DND-41 (cell line): ENCODE data around the gene FOXL1.

Source experiments
- ATAC-seq: fragments of 200-7000 bp; cut with Tn5 transposase; 3 replicates; pipeline ENCODE4 v1.9.1; 2021; ENCODE audit warnings: low read depth; ENCODE audit not compliant: insufficient read depth
- DNase-seq: peaks from one replicate; pipeline ENCODE4 v3.0.0-alpha.2; 2020
- H2AFZ ChIP-seq: 2 replicates; pipeline ENCODE4 v1.6.0; 2012; ENCODE audit warnings: low read depth, low read length
- H3K27ac ChIP-seq: 2 replicates; pipeline ENCODE4 v1.5.1; 2012; ENCODE audit warnings: low read length, inconsistent platforms
- H3K27me3 ChIP-seq: fragments of 200-600 bp; sonication (generic); 2 replicates; pipeline ENCODE4 v1.6.0; 2012; ENCODE audit warnings: low read length, mild to moderate bottlenecking, inconsistent platforms; ENCODE audit not compliant: insufficient read depth, poor library complexity
- H3K36me3 ChIP-seq: 2 replicates; pipeline ENCODE4 v1.5.1; 2012; ENCODE audit warnings: low read length, inconsistent platforms; ENCODE audit not compliant: insufficient read depth
- H3K4me1 ChIP-seq: 2 replicates; pipeline ENCODE4 v1.5.1; 2012; ENCODE audit warnings: mild to moderate bottlenecking, low read length; ENCODE audit not compliant: insufficient read depth
- H3K4me2 ChIP-seq: 2 replicates; pipeline ENCODE4 v1.6.0; 2012; ENCODE audit warnings: mild to moderate bottlenecking, moderate library complexity, low read length, inconsistent platforms; ENCODE audit not compliant: insufficient read depth
- H3K4me3 ChIP-seq, 2 experiments: fragments of 200-600 bp in 1 of 2; shearing (Covaris generic) in 1 of 2; 2 replicates each; pipeline ENCODE4 v1.5.1; 2012 to 2016; ENCODE audit warnings: inconsistent platforms in 2 of 2, low read length in 2 of 2, mild to moderate bottlenecking in 2 of 2, low read depth in 1 of 2, moderate library complexity in 1 of 2
- H3K79me2 ChIP-seq: 2 replicates; pipeline ENCODE4 v1.6.0; 2012; ENCODE audit warnings: low read length, inconsistent platforms; ENCODE audit not compliant: insufficient read depth
- H3K9ac ChIP-seq: 2 replicates; pipeline ENCODE4 v1.6.0; 2012; ENCODE audit warnings: low read depth, mild to moderate bottlenecking, inconsistent platforms, low read length, moderate library complexity
- H3K9me3 ChIP-seq: 2 replicates; pipeline ENCODE4 v1.5.1; 2012; ENCODE audit warnings: low read length, moderate library complexity, mild to moderate bottlenecking, inconsistent platforms; ENCODE audit not compliant: insufficient read depth, severe bottlenecking
- H4K20me1 ChIP-seq: 2 replicates; pipeline ENCODE4 v1.6.0; 2012; ENCODE audit warnings: low read length; ENCODE audit not compliant: insufficient read depth
- EZH2 ChIP-seq: IDR thresholded peaks from 3 replicates; pipeline ENCODE4 v1.6.1; 2012; ENCODE audit warnings: borderline replicate concordance, low read depth, mild to moderate bottlenecking, moderate library complexity, low read length, inconsistent platforms; ENCODE audit not compliant: severe bottlenecking
- TF ChIP-seq, protein P1 (sequence below): IDR thresholded peaks from 2 replicates; pipeline ENCODE4 v1.5.1; 2012; ENCODE audit warnings: borderline replicate concordance, low read length, moderate library complexity, mild to moderate bottlenecking; ENCODE audit not compliant: poor library complexity, severe bottlenecking; ENCODE audit errors: extremely low read depth

Gene FOXL1

DNA sequence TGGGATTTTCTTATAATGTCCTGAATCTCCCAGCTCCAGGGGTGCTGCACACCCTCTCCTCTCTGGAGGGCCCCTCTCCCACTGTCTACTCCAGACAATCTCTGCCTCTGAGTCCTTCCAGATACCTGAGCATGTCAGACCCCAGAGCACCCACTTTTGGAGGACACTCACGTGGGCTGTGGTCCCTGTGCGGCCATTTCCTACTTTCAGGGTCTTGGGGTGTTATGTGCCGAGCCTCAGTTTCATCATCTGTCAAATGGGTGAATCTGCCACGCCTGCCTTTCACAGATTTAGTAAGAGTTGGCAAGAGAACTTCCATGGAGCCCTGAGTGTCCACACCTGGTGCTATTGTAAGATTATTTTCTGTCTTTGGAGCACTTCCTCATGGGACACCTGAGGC, 3.7 kb upstream of the FOXL1 start:
- no peaks in the 10 kb centered on the region for H3K27me3 ChIP-seq
- DNase-seq (no peak), ATAC-seq (no peak)
- H2AFZ ChIP-seq, result no peak overlapping the region
- no peak overlapping the region for H3K4me3 ChIP-seq
- H3K9me3 ChIP-seq, result no peaks in the 10 kb centered on the region
- H3K9ac ChIP-seq, result no peak overlapping the region
- no peaks in the 10 kb centered on the region for H4K20me1 ChIP-seq
- H3K4me1 ChIP-seq, result no peaks in the 10 kb centered on the region
- no peak for TF ChIP-seq EZH2
- TF ChIP-seq, protein P1, sequence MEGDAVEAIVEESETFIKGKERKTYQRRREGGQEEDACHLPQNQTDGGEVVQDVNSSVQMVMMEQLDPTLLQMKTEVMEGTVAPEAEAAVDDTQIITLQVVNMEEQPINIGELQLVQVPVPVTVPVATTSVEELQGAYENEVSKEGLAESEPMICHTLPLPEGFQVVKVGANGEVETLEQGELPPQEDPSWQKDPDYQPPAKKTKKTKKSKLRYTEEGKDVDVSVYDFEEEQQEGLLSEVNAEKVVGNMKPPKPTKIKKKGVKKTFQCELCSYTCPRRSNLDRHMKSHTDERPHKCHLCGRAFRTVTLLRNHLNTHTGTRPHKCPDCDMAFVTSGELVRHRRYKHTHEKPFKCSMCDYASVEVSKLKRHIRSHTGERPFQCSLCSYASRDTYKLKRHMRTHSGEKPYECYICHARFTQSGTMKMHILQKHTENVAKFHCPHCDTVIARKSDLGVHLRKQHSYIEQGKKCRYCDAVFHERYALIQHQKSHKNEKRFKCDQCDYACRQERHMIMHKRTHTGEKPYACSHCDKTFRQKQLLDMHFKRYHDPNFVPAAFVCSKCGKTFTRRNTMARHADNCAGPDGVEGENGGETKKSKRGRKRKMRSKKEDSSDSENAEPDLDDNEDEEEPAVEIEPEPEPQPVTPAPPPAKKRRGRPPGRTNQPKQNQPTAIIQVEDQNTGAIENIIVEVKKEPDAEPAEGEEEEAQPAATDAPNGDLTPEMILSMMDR, result no peak
- no peaks in the 10 kb centered on the region for H3K36me3 ChIP-seq
- no peak overlapping the region for H3K4me2 ChIP-seq
- H3K27ac ChIP-seq, result no peak overlapping the region
- H3K79me2 ChIP-seq, result no peaks in the 10 kb centered on the region

- H3K4me2 ChIP-seq, result no peak overlapping the region
- H3K79me2 ChIP-seq, result no peaks in the 10 kb centered on the region
- H3K4me3 ChIP-seq, result no peak overlapping the region
Observed at GRCh38 chr16:86575095-86575685, 3.2 kb upstream of the FOXL1 start.

GRCh38 chr16:86575754-86576557, 2.4 kb upstream of the FOXL1 start:
- Histone ChIP-seq H3K9ac (no peak overlapping the region), H3K4me3 (no peak overlapping the region), H3K9me3 (no peaks in the 10 kb centered on the region), H3K79me2 (no peaks in the 10 kb centered on the region), H3K27me3 (no peaks in the 10 kb centered on the region), H4K20me1 (no peaks in the 10 kb centered on the region), H2AFZ (no peak overlapping the region), H3K27ac (no peak overlapping the region), H3K36me3 (no peaks in the 10 kb centered on the region), H3K4me1 (no peaks in the 10 kb centered on the region), H3K4me2 (no peak overlapping the region)
- no peak for DNase-seq
- no peak for TF ChIP-seq EZH2
- TF ChIP-seq, protein P1, result no peak
- no peak for ATAC-seq

More at GRCh38 chr16:86575095-86575685, 3.2 kb upstream of the FOXL1 start:
- H3K9ac ChIP-seq, result no peak overlapping the region
- no peaks in the 10 kb centered on the region for H3K9me3 ChIP-seq
- no peaks in the 10 kb centered on the region for H3K36me3 ChIP-seq
- no peaks in the 10 kb centered on the region for H4K20me1 ChIP-seq
- no peaks in the 10 kb centered on the region for H3K27me3 ChIP-seq
- ATAC-seq (no peak), DNase-seq (no peak)
- H3K27ac ChIP-seq, result no peak overlapping the region
- H2AFZ ChIP-seq, result no peak overlapping the region
- H3K4me1 ChIP-seq, result no peaks in the 10 kb centered on the region
- TF ChIP-seq, protein P1, result no peak
- TF ChIP-seq EZH2, result no peak
